DND-41 (cell line): ENCODE results near the gene THRSP.
"Not testable (repeated sequence)": the region's sequence is repeated elsewhere in the genome, so short reads cannot be mapped to it uniquely, and the experiment has no call there.

ENCODE experiments used
- ATAC-seq: fragments of 200-7000 bp; cut with Tn5 transposase; 3 replicates; pipeline ENCODE4 v1.9.1; 2021; ENCODE audit warnings: low read depth; ENCODE audit not compliant: insufficient read depth
- DNase-seq: peaks from one replicate; pipeline ENCODE4 v3.0.0-alpha.2; 2020
- H2AFZ ChIP-seq: 2 replicates; pipeline ENCODE4 v1.6.0; 2012; ENCODE audit warnings: low read depth, low read length
- H3K27ac ChIP-seq: 2 replicates; pipeline ENCODE4 v1.5.1; 2012; ENCODE audit warnings: low read length, inconsistent platforms
- H3K27me3 ChIP-seq: fragments of 200-600 bp; sonication (generic); 2 replicates; pipeline ENCODE4 v1.6.0; 2012; ENCODE audit warnings: low read length, mild to moderate bottlenecking, inconsistent platforms; ENCODE audit not compliant: insufficient read depth, poor library complexity
- H3K36me3 ChIP-seq: 2 replicates; pipeline ENCODE4 v1.5.1; 2012; ENCODE audit warnings: low read length, inconsistent platforms; ENCODE audit not compliant: insufficient read depth
- H3K4me1 ChIP-seq: 2 replicates; pipeline ENCODE4 v1.5.1; 2012; ENCODE audit warnings: mild to moderate bottlenecking, low read length; ENCODE audit not compliant: insufficient read depth
- H3K4me2 ChIP-seq: 2 replicates; pipeline ENCODE4 v1.6.0; 2012; ENCODE audit warnings: mild to moderate bottlenecking, moderate library complexity, low read length, inconsistent platforms; ENCODE audit not compliant: insufficient read depth
- H3K4me3 ChIP-seq, 2 experiments: fragments of 200-600 bp in 1 of 2; shearing (Covaris generic) in 1 of 2; 2 replicates each; pipeline ENCODE4 v1.5.1; 2012 to 2016; ENCODE audit warnings: inconsistent platforms in 2 of 2, low read length in 2 of 2, mild to moderate bottlenecking in 2 of 2, low read depth in 1 of 2, moderate library complexity in 1 of 2
- H3K79me2 ChIP-seq: 2 replicates; pipeline ENCODE4 v1.6.0; 2012; ENCODE audit warnings: low read length, inconsistent platforms; ENCODE audit not compliant: insufficient read depth
- H3K9ac ChIP-seq: 2 replicates; pipeline ENCODE4 v1.6.0; 2012; ENCODE audit warnings: low read depth, mild to moderate bottlenecking, inconsistent platforms, low read length, moderate library complexity
- H3K9me3 ChIP-seq: 2 replicates; pipeline ENCODE4 v1.5.1; 2012; ENCODE audit warnings: low read length, moderate library complexity, mild to moderate bottlenecking, inconsistent platforms; ENCODE audit not compliant: insufficient read depth, severe bottlenecking
- H4K20me1 ChIP-seq: 2 replicates; pipeline ENCODE4 v1.6.0; 2012; ENCODE audit warnings: low read length; ENCODE audit not compliant: insufficient read depth
- EZH2 ChIP-seq: IDR thresholded peaks from 3 replicates; pipeline ENCODE4 v1.6.1; 2012; ENCODE audit warnings: borderline replicate concordance, low read depth, mild to moderate bottlenecking, moderate library complexity, low read length, inconsistent platforms; ENCODE audit not compliant: severe bottlenecking
- TF ChIP-seq, protein P1 (sequence below): IDR thresholded peaks from 2 replicates; pipeline ENCODE4 v1.5.1; 2012; ENCODE audit warnings: borderline replicate concordance, low read length, moderate library complexity, mild to moderate bottlenecking; ENCODE audit not compliant: poor library complexity, severe bottlenecking; ENCODE audit errors: extremely low read depth

Gene THRSP

DNA sequence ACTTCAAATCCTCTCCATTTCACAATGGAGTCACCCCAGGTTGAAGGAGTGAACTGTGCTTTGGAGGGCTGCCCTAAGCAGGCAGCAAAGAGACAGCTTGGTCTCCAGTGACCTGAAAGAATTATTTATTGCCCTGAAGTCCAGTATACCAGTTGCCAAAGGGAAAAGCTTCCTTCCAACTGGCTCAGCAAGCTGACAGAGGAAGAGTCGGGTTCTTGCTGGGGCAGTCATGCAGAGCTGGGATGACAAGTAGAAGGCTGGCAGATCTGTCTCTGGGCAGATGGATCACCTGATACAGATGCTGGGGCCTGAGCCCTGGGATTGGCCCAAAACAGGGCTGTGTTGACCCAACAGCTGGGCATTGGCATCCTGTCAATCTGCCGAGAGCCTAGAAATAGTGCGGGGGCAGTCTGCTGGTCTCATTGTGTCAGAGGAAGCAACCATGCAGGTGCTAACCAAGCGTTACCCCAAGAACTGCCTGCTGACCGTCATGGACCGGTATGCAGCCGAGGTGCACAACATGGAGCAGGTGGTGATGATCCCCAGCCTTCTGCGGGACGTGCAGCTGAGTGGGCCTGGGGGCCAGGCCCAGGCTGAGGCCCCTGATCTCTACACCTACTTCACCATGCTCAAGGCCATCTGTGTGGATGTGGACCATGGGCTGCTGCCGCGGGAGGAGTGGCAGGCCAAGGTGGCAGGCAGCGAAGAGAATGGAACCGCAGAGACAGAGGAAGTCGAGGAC is at the start of gene THRSP:
Gene THRSP (plus strand): TSS at position 422 of the 742 bp plus-strand sequence. CDS start 21 bp downstream, at position 443.
- Histone ChIP-seq H2AFZ (no peak within 1 kb of the TSS), H3K79me2 (no peaks in the 10 kb centered on the region), H3K4me2 (no peak within 1 kb of the TSS), H3K27me3 (no peaks in the 10 kb centered on the region), H3K9ac (no peak within 1 kb of the TSS), H3K4me1 (no peaks in the 10 kb centered on the region), H3K4me3 (no peak within 1 kb of the TSS), H3K9me3 (no peaks in the 10 kb centered on the region), H4K20me1 (no peaks in the 10 kb centered on the region), H3K27ac (no peak within 1 kb of the TSS), H3K36me3 (peaks cover 13% of the 10 kb centered on the region; the same call in 1 of the 2 replicates)
- ATAC-seq (no peak), DNase-seq (no peak)
- TF ChIP-seq, protein P1, sequence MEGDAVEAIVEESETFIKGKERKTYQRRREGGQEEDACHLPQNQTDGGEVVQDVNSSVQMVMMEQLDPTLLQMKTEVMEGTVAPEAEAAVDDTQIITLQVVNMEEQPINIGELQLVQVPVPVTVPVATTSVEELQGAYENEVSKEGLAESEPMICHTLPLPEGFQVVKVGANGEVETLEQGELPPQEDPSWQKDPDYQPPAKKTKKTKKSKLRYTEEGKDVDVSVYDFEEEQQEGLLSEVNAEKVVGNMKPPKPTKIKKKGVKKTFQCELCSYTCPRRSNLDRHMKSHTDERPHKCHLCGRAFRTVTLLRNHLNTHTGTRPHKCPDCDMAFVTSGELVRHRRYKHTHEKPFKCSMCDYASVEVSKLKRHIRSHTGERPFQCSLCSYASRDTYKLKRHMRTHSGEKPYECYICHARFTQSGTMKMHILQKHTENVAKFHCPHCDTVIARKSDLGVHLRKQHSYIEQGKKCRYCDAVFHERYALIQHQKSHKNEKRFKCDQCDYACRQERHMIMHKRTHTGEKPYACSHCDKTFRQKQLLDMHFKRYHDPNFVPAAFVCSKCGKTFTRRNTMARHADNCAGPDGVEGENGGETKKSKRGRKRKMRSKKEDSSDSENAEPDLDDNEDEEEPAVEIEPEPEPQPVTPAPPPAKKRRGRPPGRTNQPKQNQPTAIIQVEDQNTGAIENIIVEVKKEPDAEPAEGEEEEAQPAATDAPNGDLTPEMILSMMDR = no peak
- no peak for TF ChIP-seq EZH2

GRCh38 chr11:78014937-78015520 is 48.6 kb upstream of the THRSP start:
- H4K20me1 ChIP-seq, H3K9ac ChIP-seq, H3K27me3 ChIP-seq, H3K4me2 ChIP-seq, H3K79me2 ChIP-seq, ATAC-seq, H3K36me3 ChIP-seq, H3K9me3 ChIP-seq, H3K4me1 ChIP-seq, H2AFZ ChIP-seq, H3K27ac ChIP-seq, DNase-seq, H3K4me3 ChIP-seq: not testable (repeated sequence)

DNA sequence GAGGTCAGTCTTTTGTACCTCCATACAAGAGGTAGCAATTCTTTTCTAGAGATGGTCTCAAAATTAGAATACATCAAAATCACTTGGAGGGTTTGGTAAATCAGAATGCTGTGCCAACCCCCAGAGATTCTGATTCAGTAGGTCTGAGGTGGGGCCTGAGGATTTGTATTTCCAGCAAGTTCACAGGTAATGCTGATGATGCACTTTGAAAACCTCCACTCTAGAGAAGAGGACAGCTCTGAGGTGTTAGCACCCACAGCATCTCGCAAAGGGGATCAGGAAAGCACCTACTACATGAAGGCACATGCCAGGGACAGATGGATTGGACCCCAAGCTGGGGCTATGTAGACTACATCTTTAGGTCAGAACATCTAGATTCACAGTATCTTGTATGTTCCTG is 47.8 kb upstream of the THRSP start:
- Histone ChIP-seq H3K9ac (no peak overlapping the region), H3K4me1 (no peaks in the 10 kb centered on the region), H3K9me3 (no peaks in the 10 kb centered on the region), H3K27me3 (no peaks in the 10 kb centered on the region), H3K36me3 (no peaks in the 10 kb centered on the region), H3K79me2 (no peaks in the 10 kb centered on the region), H3K4me3 (no peak overlapping the region), H4K20me1 (no peaks in the 10 kb centered on the region), H2AFZ (no peak overlapping the region), H3K27ac (no peak overlapping the region), H3K4me2 (no peak overlapping the region)
- DNase-seq = no peak
- no peak for TF ChIP-seq EZH2
- TF ChIP-seq, protein P1 = no peak
- no peak for ATAC-seq

GRCh38 chr11:78019808-78020207 is 43.9 kb upstream of the THRSP start:
- Histone ChIP-seq H3K4me2 (no peak overlapping the region), H3K9ac (no peak overlapping the region), H3K4me3 (no peak overlapping the region), H3K27ac (no peak overlapping the region), H3K4me1 (no peaks in the 10 kb centered on the region), H2AFZ (no peak overlapping the region), H4K20me1 (no peaks in the 10 kb centered on the region), H3K36me3 (no peaks in the 10 kb centered on the region), H3K79me2 (no peaks in the 10 kb centered on the region), H3K27me3 (no peaks in the 10 kb centered on the region), H3K9me3 (no peaks in the 10 kb centered on the region)
- TF ChIP-seq EZH2 = no peak
- TF ChIP-seq, protein P1 = no peak
- DNase-seq = no peak
- no peak for ATAC-seq
